GM19468 (cell line): ENCODE results near the gene AK3.

Experiments
- ATAC-seq: cut with Tn5 transposase; IDR thresholded peaks from one replicate; pipeline ENCODE4 v1.9.1; 2021; ENCODE audit warnings: mild to moderate bottlenecking, moderate library complexity, moderate number of reproducible peaks; ENCODE audit not compliant: unreplicated experiment; ENCODE audit errors: extremely low read depth

Gene AK3

DNA sequence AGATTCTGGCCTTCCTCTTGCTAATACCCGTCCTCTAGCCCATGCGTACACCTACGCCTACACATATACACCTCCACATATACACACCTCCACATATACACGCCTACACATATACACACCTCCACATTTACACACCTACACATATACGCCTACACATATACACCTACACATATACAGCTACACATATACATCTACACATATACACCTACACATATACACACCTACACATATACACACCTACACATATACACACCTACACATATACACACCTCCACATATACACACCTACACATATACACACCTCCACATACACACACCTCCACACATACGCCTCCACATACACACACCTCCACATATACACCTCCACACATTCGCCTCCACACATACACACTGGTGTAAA is 27.2 kb downstream of the AK3 start:
- ATAC-seq = no peak

DNA sequence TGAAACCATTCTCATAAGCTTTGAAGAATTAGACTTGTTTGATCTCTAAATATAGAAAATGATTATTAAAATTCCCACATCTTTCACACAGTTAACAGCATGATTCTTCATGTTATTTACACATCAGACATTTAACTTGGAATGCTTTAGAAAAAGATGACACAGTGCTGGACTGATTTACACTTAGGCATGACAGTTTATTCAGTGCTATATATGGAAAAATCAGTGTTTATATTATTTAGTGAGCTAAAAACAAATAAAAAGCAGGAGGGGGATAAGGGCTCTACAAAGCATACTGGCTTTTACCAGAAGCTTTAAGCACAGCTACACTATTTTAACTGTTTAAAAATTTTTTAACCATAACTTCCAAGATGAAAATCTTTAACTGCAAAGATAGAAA is 31.6 kb downstream of the AK3 start:
- ATAC-seq = no peak

DNA sequence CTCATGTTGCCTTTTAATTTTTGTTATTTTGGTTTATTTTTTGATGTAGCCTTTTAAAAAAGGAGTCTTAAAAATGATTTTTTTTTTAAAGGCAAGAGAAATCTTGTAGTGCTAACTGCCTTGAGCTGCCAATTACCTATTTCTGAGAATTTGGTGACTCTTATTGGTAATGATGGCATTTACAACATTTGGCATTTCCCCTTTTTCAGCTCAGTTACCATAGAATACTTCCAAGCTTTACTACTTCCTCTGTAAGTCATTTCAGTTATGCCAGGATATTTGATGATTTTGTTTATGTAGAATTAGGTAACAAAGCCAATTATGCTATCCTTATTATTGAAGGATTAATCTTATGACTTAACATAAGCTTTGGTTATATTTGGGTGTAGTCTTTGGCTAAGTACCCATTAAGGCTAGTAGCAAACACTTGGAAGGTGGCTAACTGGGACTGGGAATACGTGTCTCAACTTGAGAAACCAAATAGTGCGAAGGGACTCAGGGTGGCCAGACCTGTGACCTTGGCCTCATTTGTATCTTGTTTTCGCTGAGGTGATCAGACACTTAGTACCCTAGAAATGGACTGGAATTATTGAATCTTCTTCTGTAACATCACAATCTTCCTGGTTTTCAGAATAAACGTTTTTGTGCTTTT is 33.9 kb downstream of the AK3 start:
- no peak for ATAC-seq

DNA sequence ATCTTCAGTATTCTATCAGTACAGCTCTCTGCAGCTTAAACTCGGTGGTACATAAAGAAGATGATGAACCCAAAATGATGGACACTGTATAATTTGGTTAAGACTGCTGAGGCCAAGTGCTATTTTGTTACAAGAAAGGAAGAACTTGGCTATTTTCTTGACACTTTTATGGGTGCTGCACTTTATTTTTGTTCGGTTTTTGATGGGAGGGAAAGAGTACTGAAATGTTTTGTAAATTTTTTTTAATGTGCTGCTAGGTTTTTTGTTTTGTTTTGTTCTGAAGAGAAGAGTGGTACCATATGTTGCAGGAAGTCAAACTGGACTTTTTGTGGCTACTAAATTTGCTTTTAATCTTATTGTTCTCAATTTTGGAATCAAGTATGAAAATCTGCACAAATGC is 35.0 kb downstream of the AK3 start:
- ATAC-seq = no peak

DNA sequence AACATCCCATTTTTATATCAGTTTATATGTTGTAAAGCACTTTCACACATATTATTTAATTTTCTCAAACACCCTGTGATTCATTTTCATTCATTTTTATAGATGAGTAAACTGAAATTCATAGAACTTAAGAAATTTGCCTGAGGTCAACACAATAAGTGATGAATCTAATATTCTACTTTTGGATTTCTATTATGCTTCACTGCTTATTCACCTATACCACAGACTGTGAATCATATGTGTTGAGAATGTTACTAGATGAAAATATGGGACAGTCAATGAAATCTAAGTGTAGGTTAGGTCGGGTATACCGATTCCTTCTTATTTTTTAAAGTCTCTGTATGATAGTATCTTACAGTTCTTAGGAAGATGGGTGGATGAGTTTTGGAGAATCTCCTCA is 36.9 kb downstream of the AK3 start:
- no peak for ATAC-seq

DNA sequence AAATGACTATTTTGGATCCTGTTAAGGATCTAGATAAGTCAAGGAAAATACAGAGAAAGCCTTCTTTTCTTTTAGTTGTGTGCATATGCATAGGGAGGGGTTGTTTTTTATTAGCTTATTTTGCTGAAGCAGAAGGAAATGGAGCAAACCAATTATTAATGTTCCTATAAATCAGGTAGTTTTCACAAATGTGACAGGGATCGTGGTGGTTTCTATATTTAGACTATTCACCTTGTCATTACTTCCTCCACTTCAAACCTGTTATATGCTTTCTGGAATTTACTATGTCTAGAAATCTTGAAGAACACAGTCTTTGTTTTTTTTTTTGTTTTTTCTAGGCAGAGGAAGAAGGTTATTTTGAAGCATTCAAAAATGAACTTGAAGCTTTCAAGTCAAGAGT is 39.5 kb downstream of the AK3 start:
- ATAC-seq = no peak

DNA sequence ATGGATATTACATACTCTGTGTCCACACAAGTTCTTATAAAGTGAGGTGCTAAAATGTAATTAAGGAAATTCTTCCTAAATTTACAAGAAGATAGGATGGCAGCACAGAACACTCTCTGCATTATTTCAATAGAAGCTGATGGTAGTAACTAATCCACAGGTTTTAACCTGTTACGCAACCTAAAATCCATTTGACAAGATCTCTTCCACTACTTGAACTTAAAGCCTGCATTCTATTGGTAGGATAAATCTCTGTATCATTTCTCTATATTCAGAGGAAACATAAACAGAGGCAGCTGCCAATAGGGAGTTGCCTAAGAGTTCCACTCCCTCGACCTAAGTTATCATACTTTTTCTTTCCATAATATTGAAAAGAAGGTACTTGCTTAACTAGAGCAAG is 40.1 kb downstream of the AK3 start:
- no peak for ATAC-seq

DNA sequence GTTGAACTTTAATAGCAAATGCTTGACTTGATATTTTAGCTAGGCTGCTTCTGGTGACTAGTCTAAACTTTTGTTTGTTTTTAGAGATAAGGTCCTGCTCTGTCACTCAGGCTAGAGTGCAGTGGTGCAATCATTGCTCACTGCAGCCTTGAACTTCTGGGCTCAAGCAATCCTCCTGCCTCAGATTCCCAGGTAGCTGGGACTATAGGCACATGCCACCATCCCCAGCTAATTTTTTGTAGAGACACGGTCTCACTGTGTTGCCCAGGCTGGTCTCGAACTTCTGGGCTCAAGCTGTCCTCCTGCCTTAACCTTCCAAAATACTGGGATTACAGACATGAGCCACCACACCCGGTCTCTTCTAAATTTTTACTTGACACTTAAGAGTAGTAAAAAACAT is 40.9 kb downstream of the AK3 start:
- no peak for ATAC-seq

DNA sequence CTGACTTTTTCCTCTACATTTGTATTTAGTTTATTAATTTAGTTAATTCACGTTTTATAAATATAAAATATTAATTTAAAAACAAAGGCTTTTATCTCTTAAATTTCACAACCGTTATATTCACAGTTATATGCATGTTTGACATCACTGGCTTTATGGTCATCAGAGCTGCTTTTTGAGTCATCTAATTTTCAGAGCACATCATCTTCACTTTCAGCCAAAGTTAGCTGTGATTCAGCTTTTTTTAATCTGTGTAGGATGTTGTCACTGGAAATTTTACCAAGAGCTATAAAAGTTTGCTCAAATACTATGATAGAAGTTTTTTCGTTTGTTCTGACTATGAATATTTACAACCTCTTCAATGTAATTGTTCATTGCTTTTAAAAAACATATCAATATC is 49.2 kb downstream of the AK3 start:
- ATAC-seq = no peak

DNA sequence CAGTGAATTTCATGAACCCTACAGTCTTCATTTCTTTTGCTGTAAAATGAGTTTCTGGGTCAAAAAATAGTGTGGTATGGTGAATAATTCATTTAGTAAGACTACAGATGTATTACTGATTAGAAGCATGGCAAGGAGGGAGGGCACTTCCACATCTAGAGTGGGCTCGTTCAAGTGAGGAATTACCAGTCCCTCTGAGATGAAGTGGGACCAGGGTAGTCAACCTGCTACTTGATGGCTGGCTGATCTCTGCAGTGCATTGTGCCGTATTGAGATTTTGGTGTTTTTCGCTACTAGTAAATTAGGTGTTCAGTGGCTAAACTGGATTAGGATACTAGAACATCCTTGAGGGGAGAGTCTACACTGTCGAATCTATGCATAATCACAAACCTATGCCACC is 50.9 kb downstream of the AK3 start:
- ATAC-seq = peak; percentile 47

DNA sequence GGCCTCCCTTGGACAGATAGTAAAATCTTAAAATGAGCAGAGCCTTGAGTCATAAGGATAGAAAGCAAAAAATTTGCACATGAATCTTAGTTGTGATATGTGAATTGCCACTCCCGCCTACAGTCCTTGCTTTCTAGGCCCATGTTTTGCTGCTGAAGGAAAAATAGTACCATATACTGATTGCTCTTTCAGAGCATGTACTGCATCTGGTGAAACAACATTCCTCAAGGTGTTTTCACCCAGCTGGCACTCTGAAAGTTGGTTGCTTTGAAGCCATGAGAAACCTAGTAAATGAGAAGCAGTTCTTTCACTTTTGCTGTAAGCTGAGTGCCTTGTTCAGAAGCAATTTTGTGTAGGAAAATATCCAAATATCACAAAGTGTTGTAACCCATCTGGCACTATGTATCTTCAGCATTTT is 51.3 kb downstream of the AK3 start:
- ATAC-seq = peak; percentile 34

DNA sequence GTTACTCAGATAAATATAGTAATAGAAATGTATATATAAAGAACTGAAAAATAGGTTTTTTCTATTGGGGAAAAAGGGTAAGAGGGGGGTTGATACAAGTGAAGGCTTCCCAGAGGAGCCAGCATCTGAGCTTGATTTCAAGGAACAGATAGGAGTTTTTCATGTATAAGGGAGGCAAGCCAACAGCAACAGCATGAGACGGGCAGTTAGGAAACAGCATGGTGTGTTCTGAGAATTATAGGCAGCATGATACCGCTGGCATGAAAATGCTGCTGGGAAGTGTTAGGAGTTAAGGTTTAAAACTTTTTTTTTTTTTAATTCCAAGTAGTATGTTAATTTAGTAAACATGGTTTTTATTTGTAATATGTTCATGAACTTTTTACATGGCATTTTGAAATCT is 52.0 kb downstream of the AK3 start:
- no peak for ATAC-seq

DNA sequence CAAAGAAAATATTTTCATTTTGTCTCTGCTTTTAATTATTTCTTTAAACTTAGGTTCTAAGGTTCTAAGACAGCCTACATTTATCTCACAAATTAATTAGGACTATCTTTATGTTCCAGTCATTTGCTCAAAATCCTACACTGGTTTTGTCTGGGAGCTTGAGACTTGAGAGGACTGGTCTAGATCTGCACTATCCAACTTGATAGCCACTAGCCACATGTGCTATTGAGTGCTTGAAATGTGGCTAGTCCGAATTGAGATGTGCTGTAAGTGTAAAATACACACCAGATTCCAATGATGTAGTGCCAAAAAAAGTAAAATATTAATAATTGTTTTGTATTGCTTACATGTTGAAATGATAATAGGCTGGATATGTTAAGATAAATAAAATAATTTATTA is 54.4 kb downstream of the AK3 start:
- ATAC-seq = no peak

DNA sequence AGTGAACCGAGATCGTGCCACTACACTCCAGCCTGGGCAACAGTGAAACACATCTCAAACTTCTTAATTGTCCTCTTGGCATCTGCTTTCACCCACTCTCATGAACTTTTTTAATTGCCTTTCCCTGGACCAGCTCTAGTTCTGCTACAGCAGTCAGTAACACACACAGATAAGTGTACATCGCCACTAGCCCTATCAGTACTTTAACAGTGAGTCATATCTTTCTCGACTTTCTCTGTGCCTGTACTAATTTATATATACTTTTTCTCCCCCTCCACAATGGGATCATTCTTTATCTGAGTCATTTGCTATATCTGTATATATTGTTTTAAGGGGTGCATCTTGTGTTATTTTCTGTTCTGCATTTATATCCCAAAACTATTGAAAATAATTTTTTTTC is 54.9 kb downstream of the AK3 start:
- no peak for ATAC-seq

DNA sequence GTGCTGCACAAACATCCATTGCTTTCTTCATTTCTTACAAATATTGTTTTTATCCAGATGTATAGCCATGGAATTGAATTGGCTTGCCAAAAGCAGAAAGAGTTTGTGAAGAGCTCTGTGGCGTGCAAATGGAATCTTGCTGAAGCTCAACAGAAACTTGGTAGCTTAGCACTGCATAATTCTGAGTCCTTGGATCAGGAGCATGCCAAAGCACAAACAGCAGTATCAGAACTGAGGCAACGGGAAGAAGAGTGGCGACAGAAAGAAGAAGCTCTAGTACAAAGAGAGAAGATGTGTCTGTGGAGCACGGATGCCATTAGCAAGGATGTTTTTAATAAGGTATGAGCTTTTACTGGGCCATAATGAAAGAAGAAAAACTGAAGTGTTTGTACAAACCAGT is 56.2 kb downstream of the AK3 start:
- ATAC-seq = no peak

DNA sequence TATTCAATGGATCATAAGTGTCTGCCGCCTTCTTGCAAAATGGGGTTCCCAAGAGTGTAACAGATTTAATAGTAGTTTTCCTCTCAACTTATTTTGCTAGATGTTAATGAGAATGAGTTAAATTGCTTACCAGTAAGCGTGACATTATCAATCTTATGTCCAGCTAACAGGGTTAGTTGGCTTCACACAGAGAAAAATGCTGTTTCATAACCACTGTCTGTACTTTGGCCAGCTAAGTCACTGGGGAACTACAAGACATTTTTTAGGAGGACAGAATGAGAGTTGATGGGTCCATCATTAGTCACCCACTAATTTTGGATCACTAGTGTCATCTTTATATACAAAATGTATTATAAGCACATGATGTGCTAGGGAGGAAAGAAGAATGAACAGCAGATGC is 60.3 kb downstream of the AK3 start:
- ATAC-seq = no peak

DNA sequence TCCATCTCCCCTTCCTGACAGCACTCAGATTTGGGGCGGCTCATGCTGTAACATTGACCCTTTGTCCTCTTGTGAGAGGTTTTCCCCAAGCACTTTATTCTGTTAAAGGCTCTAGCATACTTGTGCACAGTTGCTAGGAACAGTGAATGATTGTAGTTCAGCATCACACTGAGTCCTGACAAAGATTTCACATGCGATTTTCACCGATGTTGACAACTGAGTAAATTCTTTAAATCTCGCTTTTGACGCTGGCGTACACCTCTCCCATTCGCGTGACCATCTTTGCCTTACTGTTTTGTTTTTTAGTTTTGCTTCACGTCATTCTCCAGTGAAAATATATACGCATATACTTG is 60.9 kb downstream of the AK3 start:
- ATAC-seq = no peak

DNA sequence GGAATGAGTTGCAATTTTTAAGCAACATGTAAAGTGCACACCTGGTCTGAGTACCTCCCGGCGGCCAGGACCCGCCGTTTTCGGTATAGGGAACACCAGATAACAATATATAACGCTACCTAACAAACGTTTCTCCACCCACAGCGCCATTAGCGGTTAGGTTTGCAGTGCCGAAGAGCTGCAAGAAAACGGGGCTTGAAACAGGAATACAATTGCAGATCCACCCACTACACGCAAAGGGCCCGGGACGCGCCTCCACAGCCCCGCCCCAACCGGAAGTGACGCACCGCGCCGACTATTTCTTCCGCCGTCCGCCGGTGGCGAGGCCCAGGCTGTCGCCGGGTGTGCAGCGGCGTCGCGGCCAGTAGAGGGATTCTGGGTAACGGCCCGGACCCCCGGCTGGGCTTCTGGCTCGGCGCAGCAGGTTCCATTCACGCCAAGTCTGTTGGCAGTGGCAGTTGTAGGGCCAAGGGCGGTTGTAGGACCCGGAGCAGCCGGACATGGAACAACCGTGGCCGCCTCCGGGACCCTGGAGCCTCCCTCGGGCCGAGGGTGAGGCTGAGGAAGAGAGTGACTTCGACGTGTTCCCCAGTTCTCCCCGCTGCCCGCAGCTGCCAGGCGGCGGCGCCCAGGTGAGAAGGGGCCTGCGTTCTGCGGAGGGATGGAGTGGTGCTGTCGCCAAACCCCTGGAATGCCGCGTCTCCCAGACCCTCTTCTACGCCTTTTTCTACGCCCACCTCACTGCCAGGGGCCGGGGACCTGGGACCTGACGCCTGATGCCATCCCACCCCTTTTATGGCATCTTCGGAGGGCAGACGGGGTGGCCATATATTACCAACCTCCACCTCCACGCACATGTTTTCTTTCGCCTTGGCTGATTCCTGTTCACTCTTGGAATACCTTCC is 61.5 kb downstream of the AK3 start, which contains the start of gene CDC37L1:
CDC37L1 (plus strand) TSS at position 302 of the 905 bp plus-strand sequence; CDS start at position 501, 199 bp downstream.
- ATAC-seq = peak; percentile 94

DNA sequence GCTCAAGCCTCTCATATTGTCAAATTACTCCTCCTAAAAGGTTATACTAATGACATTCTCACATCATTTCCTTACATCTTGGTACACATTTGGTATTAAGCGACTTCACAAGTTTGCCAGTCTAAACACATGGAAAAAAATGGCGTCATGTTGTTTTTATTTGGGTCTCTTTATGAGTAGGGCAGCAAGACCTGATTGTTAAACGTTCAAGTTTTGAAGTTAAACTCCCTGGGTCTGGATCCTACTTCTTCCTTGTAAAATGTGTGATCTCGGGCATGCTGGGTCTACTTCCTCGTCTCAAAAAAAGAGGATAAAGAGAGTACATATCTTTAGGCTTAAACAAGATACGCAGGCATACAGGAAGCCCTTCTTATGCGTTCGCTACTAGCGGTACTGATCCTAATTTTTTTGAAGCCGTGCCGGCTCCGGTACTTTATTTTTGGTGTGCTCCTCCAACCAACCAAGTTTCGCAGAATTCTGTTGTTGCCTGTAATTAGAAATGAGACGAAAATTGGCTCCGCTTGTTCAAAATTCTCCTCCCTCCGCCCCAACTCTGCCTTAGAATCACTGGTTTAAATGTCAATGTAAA is 62.2 kb downstream of the AK3 start:
- no peak for ATAC-seq

DNA sequence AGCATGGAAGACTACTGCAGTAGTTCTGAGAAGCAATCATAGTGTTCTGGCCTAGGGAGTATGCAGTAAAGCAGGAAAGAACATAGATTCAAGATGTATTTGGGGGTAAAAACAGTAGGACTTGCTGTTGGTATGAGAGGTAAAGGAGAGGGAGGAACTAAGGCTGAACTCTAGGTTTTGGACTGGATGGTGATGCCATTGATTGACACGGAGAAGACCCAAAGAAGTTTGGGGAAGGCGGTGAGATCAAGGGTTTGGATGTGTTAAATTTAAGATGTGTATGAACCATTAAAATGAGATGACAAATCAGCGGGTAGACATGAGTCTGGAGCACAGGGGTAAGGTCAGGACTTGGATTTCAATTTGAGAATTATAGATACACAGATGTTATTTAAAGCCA is 63.6 kb downstream of the AK3 start:
- no peak for ATAC-seq

DNA sequence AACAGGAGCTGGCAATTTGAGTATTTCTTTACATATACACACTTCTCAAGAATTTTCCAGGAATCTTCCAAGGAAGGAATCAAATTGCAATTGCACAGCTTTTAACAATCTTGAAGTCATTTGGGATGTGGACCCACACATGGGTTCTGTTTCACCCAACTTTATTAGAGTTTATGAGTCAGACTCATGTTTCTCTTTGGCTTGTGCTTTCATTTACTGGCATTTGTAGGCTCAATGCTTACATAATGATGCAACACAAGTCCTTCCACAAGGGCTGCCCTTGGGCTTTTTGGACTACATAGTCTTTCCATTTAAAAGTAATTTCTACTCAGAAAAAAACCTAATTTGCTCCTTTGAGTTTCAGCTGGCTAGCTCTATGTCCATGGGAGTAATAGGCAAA is 66.2 kb downstream of the AK3 start:
- no peak for ATAC-seq
